ENCODE measurements around the gene UBL3. TPM values are rescaled to one million over a fixed set of nuclear protein-coding genes. Genes with fewer than 3 reads are reported as not detected.

UBL3 gene
- total RNA-seq, 4 donors from 2014 or later = 32.4 to 44.2 (median 38.1) TPM

DNA sequence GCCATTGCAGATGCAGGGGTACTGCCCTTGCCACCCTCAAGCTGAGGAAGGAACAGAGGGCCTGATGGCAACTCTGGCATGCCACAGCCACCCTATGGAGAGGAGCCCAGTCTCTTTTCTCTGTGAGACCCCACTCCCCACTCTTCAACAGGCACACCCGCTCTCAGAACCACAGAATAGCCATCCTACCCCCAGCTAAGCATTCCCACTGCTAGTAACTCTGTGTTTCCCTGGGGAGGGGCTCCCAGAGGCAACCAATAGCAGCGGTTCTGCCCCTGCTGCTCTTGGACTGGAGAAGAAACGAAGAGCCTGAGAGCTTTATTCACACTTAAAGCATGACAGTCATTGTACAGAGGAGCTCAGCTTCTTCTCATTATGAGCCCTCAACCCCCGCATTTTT, 49.3 kb downstream of the UBL3 start:
- TF ChIP-seq, protein P1, sequence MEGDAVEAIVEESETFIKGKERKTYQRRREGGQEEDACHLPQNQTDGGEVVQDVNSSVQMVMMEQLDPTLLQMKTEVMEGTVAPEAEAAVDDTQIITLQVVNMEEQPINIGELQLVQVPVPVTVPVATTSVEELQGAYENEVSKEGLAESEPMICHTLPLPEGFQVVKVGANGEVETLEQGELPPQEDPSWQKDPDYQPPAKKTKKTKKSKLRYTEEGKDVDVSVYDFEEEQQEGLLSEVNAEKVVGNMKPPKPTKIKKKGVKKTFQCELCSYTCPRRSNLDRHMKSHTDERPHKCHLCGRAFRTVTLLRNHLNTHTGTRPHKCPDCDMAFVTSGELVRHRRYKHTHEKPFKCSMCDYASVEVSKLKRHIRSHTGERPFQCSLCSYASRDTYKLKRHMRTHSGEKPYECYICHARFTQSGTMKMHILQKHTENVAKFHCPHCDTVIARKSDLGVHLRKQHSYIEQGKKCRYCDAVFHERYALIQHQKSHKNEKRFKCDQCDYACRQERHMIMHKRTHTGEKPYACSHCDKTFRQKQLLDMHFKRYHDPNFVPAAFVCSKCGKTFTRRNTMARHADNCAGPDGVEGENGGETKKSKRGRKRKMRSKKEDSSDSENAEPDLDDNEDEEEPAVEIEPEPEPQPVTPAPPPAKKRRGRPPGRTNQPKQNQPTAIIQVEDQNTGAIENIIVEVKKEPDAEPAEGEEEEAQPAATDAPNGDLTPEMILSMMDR (IDR thresholded peaks at IDR 0.05; ENCODE audit: low read depth) = no peak

DNA sequence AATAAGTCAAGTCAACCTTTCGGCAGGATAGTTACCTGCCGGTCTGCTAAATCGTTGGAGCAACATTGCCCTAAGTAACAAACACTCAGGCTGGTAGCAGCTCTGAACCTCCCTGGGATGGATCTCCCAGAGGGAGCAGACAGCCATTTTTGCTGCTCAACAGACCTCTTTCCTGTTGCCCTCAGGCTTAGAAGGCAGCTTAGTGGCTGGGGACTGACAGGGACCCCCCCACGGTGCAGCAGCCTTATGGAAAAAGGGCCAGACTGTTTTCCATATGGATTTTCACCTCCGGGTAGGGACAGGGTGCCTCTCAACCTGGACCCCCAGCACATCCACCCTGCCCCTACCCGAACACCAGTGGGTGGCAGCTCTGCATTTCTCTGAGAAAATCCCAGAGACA, 49.7 kb downstream of the UBL3 start:
- TF ChIP-seq, protein P1 (IDR thresholded peaks at IDR 0.05; ENCODE audit: low read depth) = no peak

DNA sequence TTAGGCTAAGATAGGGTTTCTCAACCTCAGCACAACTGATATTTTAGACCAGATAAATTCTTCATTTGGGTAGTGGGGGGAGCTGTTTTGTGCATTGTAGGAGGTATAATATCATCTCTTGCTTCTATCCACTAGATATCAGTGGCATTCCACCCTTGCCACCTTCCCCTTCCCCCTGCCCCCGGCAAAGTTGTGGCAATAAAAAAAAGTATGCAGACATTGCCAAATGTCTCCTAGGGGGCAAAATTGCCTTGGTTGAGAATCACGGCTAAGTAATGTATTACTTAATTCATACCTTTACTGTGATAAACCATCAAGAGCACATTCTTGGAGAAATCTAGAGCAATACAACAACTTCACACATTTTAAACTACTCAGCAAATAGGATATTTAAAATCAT, 51.4 kb downstream of the UBL3 start:
- TF ChIP-seq, protein P1 (IDR thresholded peaks at IDR 0.05; ENCODE audit: low read depth) = no peak

DNA sequence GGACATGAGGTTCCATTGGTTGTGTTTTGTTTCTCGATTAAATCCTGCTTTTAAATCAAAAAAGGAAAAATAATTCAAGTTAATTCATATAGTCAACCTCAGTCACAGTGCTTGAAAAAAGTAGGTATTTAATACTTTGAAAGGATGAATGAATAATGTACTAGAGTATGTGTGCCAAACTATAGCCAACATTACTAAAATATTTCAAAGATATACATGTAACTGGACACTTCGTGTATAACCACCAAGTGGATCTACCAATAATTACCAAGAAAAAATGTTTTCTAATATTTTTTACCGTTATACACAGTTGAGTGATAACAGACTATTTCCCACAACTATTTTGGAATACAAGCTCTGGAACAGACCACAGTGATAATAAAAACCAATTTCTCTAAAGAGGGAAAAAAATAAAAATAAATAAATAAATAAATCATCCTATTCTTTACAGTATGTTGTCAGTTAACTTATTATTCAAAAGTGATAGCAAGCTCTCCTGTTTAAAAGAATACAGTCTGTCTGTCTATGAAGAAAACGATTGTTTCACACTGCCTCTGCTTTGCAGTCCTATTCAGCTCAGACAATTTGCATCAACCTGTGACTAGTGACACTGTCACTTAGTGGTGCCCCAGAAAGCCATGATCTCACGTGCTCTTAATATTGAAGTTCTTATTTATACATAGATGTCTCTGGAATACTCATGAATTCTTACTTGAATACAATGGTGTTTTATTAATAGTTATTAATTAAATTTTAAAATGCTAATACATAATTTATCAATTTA, 58.2 kb downstream of the UBL3 start:
- TF ChIP-seq, protein P1 (IDR thresholded peaks at IDR 0.05; ENCODE audit: low read depth) = no peak

DNA sequence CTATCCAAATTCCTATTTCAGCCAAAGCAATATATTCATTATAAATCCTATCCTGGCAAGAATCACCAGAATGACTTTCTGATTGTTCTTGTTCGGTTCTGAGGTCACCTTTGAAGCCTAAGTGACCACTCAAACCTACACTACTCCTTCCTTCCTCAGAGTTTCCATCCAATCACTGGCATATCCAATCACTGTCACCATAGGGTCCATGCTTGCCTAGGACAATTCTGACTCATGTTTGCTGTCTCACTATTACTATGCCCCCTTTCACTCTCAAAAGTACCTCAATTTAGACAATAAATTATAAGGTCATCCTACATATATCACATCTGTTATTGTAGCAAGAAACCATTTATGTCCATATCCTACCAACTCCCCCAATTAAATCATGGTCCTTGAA, 58.9 kb downstream of the UBL3 start:
- TF ChIP-seq, protein P1 (IDR thresholded peaks at IDR 0.05; ENCODE audit: low read depth) = no peak

DNA sequence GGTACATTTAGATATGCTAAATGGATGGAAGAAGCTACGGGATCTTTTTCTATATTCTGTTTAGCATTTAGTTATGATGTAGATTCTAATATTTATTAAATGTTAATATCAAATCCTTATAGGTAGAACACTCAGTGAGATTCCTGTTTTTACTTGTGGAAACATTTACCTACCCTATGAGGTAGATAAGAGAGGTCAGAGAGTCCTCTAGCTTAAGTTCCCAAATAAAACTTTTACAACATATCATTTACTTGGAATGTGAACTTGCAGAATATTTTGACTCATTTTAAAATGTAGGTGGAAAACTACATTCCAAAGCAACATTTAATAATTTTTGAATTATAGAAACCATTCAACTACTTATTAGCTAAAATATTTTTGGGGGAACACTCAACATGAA, 63.7 kb downstream of the UBL3 start:
- TF ChIP-seq, protein P1 (IDR thresholded peaks at IDR 0.05; ENCODE audit: low read depth) = no peak

DNA sequence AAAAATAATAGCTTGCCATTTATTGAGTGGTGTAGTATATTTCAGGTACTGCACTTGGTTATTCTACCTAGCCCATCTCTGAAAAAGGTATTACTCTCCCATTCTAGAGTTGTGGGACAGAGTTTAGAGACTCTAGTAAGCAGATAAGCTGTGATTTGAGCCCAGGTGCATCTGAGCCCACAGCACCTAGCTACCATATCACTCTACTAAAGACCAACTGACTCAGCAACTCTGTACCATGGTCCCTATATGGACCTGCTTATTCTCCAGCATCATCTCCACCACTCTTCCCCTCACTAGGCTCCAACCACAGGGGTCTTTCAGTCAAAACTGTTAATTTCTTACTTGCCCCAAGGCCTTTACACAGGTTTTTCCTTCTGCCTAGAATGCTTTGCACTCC, 64.4 kb downstream of the UBL3 start:
- TF ChIP-seq, protein P1 (IDR thresholded peaks at IDR 0.05; ENCODE audit: low read depth) = no peak

Measured in subcutaneous adipose tissue (tissue), 4 donors.